Measurements from ENCODE around the gene PRAMEF13.
"Not testable (repeated sequence)": the region's sequence is repeated elsewhere in the genome, so short reads cannot be mapped to it uniquely, and the experiment has no call there.

The PRAMEF13 gene

GRCh38 chr1:13201309-13201708, at the start of gene PRAMEF13:
Gene PRAMEF13 (minus strand): TSS chr1:13201409. CDS start chr1:13199589, 1,820 bp downstream.
- DNase-seq: not testable (repeated sequence)

- not testable (repeated sequence) for DNase-seq
These were observed 45.9 kb upstream of the PRAMEF13 start for GRCh38 chr1:13247122-13247521.

- peak; percentile 46 for DNase-seq
These were observed 45.3 kb upstream of the PRAMEF13 start for GRCh38 chr1:13246554-13246871.

GRCh38 chr1:13245841-13246553, 44.8 kb upstream of the PRAMEF13 start:
- DNase-seq: not testable (repeated sequence)

- DNase-seq: not testable (repeated sequence)
These were observed 42.5 kb upstream of the PRAMEF13 start for GRCh38 chr1:13243536-13244263.

GRCh38 chr1:13239633-13240032, 38.4 kb upstream of the PRAMEF13 start:
- DNase-seq: not testable (repeated sequence)

GRCh38 chr1:13237572-13237971, 36.4 kb upstream of the PRAMEF13 start:
- DNase-seq: peak; percentile 49

GRCh38 chr1:13234057-13234456, 32.8 kb upstream of the PRAMEF13 start:
- DNase-seq: peak; percentile 63

GRCh38 chr1:13232056-13232455, 30.8 kb upstream of the PRAMEF13 start:
- DNase-seq: not testable (repeated sequence)

GRCh38 chr1:13231061-13231750, 30.0 kb upstream of the PRAMEF13 start:
- DNase-seq: peak; percentile 95

GRCh38 chr1:13230601-13231000, 29.4 kb upstream of the PRAMEF13 start:
- DNase-seq: not testable (repeated sequence)

GRCh38 chr1:13230096-13230495, 28.9 kb upstream of the PRAMEF13 start:
- DNase-seq: not testable (repeated sequence)

- DNase-seq: peak; percentile 92
These were observed 27.2 kb upstream of the PRAMEF13 start for GRCh38 chr1:13228343-13228781.

GRCh38 chr1:13227271-13228055, 26.3 kb upstream of the PRAMEF13 start:
- not testable (repeated sequence) for DNase-seq

GRCh38 chr1:13225675-13226204, 24.5 kb upstream of the PRAMEF13 start, which contains the start of gene PRAMEF18:
Gene PRAMEF18 (minus strand): TSS chr1:13226154. CDS start chr1:13226106, 48 bp downstream.
- not testable (repeated sequence) for DNase-seq

- no peak for DNase-seq
These were observed 23.4 kb upstream of the PRAMEF13 start for GRCh38 chr1:13224480-13225060.

GRCh38 chr1:13222788-13223187, 21.6 kb upstream of the PRAMEF13 start:
- DNase-seq: not testable (repeated sequence)

GRCh38 chr1:13219203-13219602, 18.0 kb upstream of the PRAMEF13 start:
- not testable (repeated sequence) for DNase-seq

GRCh38 chr1:13216619-13217018, 15.4 kb upstream of the PRAMEF13 start:
- DNase-seq: not testable (repeated sequence)

GRCh38 chr1:13208712-13209111, 7.5 kb upstream of the PRAMEF13 start:
- not testable (repeated sequence) for DNase-seq

GRCh38 chr1:13171548-13171947, 29.7 kb downstream of the PRAMEF13 start, which contains the start of gene PRAMEF9:
Gene PRAMEF9 (plus strand): TSS chr1:13171848. CDS start chr1:13175281, 3,433 bp downstream.
- not testable (repeated sequence) for DNase-seq

- not testable (repeated sequence) for DNase-seq
These were observed 35.7 kb downstream of the PRAMEF13 start, which contains the start of gene HNRNPCL4 for GRCh38 chr1:13165531-13165930. Gene HNRNPCL4 (minus strand): TSS chr1:13165631. CDS start chr1:13165467, 164 bp downstream.

Data from RPMI8226 (cell line).